OCI-LY7 (cell line): ENCODE results near the gene AFDN. TPM values are rescaled to one million over a fixed set of nuclear protein-coding genes. Genes with fewer than 3 reads are reported as not detected.

Source experiments
- BruUV-seq: library from RNA; stranded (reverse); fragments of 400-500 nt; replicated peaks from 2 replicates; lab custom pipeline; 2021; lab: Mats Ljungman, UMichigan
- CTCF ChIA-PET: fragments of 300-600 bp; sonication (Branson Sonifier 250); formaldehyde crosslinking; loops from one replicate; lab custom pipeline; 2022; ENCODE audit warnings: antibody characterized with exemption; ENCODE audit not compliant: unreplicated experiment; lab: Charles Lee
- POLR2A ChIA-PET: fragments of 300-600 bp; sonication (Branson Sonifier 250); formaldehyde crosslinking; loops from one replicate; lab custom pipeline; 2022; ENCODE audit warnings: antibody characterized with exemption; lab: Charles Lee
- DNase-seq: peaks from one replicate; pipeline ENCODE4 v3.0.0-alpha.2; 2015; ENCODE audit warnings: low spot score
- H2AFZ ChIP-seq: fragments of 200-600 bp; sonication (generic), shearing (Covaris generic); 2 replicates; pipeline ENCODE4 v1.6.1; 2014; ENCODE audit warnings: mild to moderate bottlenecking, antibody characterized with exemption, low read length, moderate library complexity
- H3K27ac ChIP-seq: fragments of 200-600 bp; sonication (generic); 2 replicates; pipeline ENCODE4 v1.5.1; 2014; ENCODE audit warnings: mixed run types, low read depth, mild to moderate bottlenecking, moderate library complexity, low read length, inconsistent platforms; ENCODE audit not compliant: poor library complexity, severe bottlenecking
- H3K36me3 ChIP-seq: fragments of 200-600 bp; sonication (generic); 2 replicates; pipeline ENCODE4 v1.6.1; 2014; ENCODE audit warnings: mild to moderate bottlenecking, antibody characterized with exemption, low read length, moderate library complexity, mixed read lengths; ENCODE audit not compliant: insufficient read depth
- H3K4me1 ChIP-seq: fragments of 200-600 bp; sonication (generic); 2 replicates; pipeline ENCODE4 v1.5.1; 2014; ENCODE audit warnings: mild to moderate bottlenecking, low read length; ENCODE audit not compliant: insufficient read depth, poor library complexity, severe bottlenecking
- H3K4me2 ChIP-seq: fragments of 200-600 bp; sonication (generic); 2 replicates; pipeline ENCODE4 v1.6.1; 2014; ENCODE audit warnings: mild to moderate bottlenecking, low read length
- H3K4me3 ChIP-seq: fragments of 200-600 bp; sonication (generic); 2 replicates; pipeline ENCODE4 v1.5.1; 2014; ENCODE audit warnings: mild to moderate bottlenecking, low read depth, low read length; ENCODE audit not compliant: poor library complexity, severe bottlenecking
- H3K79me2 ChIP-seq: fragments of 200-600 bp; sonication (generic); 2 replicates; pipeline ENCODE4 v1.6.1; 2016; ENCODE audit warnings: low read depth, mild to moderate bottlenecking, low read length, moderate library complexity, mixed read lengths; ENCODE audit not compliant: insufficient read depth
- H3K9me2 ChIP-seq: fragments of 200-600 bp; sonication (generic); 2 replicates; pipeline ENCODE4 v1.6.1; 2016; ENCODE audit warnings: mild to moderate bottlenecking, low read length, mixed read lengths; ENCODE audit not compliant: insufficient read depth
- H3K9me3 ChIP-seq: fragments of 200-600 bp; sonication (generic); 2 replicates; pipeline ENCODE4 v1.6.1; 2014; ENCODE audit warnings: mild to moderate bottlenecking, mixed run types, low read length, mixed read lengths
- H4K20me1 ChIP-seq: fragments of 200-600 bp; sonication (generic); 2 replicates; pipeline ENCODE4 v1.6.1; 2014; ENCODE audit warnings: mild to moderate bottlenecking, antibody characterized with exemption, low read length, moderate library complexity, mixed read lengths; ENCODE audit not compliant: insufficient read depth
- CTCF ChIP-seq: fragments of 200-600 bp; sonication (generic); conservative IDR thresholded peaks from 2 replicates; pipeline ENCODE4 v1.5.1; 2014; ENCODE audit warnings: mild to moderate bottlenecking, antibody characterized with exemption, low read length, moderate library complexity, mixed read lengths
- EZH2phosphoT487 ChIP-seq: fragments of 200-600 bp; sonication (generic); IDR thresholded peaks from 2 replicates; pipeline ENCODE4 v1.6.1; 2018; ENCODE audit warnings: low read depth, borderline replicate concordance, mild to moderate bottlenecking, mixed run types, antibody characterized with exemption, low read length, moderate library complexity, mixed read lengths
- intact Hi-C: fragments of 100-400 bp; cut with micrococcal nuclease; formaldehyde crosslinking; loops from one replicate; pipeline ENCODE4 v1.10.0; 2022; ENCODE audit not compliant: unreplicated experiment
- total RNA-seq, 2 experiments: library from RNA; depleted of rRNA in 1 of 2; stranded (reverse); fragments of >200 nt in 1 of 2; shearing (Covaris generic) in 1 of 2; gene quantifications; 2 replicates each; pipeline ENCODE4 v1.2.3, GENCODE V29; 2014 to 2022

Gene AFDN
- total RNA-seq, 2 experiments from 2014 or later, result 43.6 to 71.6 TPM

- Histone ChIP-seq H3K4me2 (no peak overlapping the region), H3K4me1 (no peaks in the 10 kb centered on the region), H3K9me2 (no peaks in the 10 kb centered on the region), H4K20me1 (no peaks in the 10 kb centered on the region), H3K36me3 (0 out of 2 replicates have a peak, but pooled peaks cover 2% of the 10 kb centered on the region), H3K79me2 (no peaks in the 10 kb centered on the region), H2AFZ (no peak overlapping the region), H3K27ac (no peak overlapping the region), H3K9me3 (no peaks in the 10 kb centered on the region), H3K4me3 (no peak overlapping the region)
- POLR2A ChIA-PET, result no interaction called here
- CTCF ChIA-PET, result no interaction called here
- no TSS peak for BruUV-seq
- intact Hi-C loops, result no loop called here
- no peak for DNase-seq
- TF ChIP-seq CTCF (no peak), EZH2phosphoT487 (no peak)
Observed at GRCh38 chr6:167870321-167870720, 43.6 kb downstream of the AFDN start.

- intact Hi-C loops, result no loop called here
- Histone ChIP-seq H2AFZ (no peak overlapping the region), H3K36me3 (0 out of 2 replicates have a peak, but pooled peaks cover 6% of the 10 kb centered on the region), H4K20me1 (no peaks in the 10 kb centered on the region), H3K9me3 (no peaks in the 10 kb centered on the region), H3K4me3 (no peak overlapping the region), H3K79me2 (no peaks in the 10 kb centered on the region), H3K4me1 (no peaks in the 10 kb centered on the region), H3K9me2 (no peaks in the 10 kb centered on the region), H3K27ac (no peak overlapping the region), H3K4me2 (no peak overlapping the region)
- TF ChIP-seq CTCF (no peak), EZH2phosphoT487 (no peak)
- CTCF ChIA-PET, result no interaction called here
- BruUV-seq, result no TSS peak
- POLR2A ChIA-PET, result interaction anchor here (0.7 to 1.2 kb wide), 3 partner anchors 12 to 53 kb away, joined by 3 read pairs; no protein-coding TSS in a partner anchor
- no peak for DNase-seq
Observed at GRCh38 chr6:167872538-167873210, 46.0 kb downstream of the AFDN start.
